IPS-NIHi7 (cell line): ENCODE measurements around the gene PARD6B.
"Not testable (repeated sequence)": the region's sequence is repeated elsewhere in the genome, so short reads cannot be mapped to it uniquely, and the experiment has no call there.

Experiments used
- DNase-seq: peaks from one replicate; pipeline ENCODE4 v3.0.0; 2012; ENCODE audit warnings: mixed read lengths; ENCODE audit errors: extremely low spot score

PARD6B gene

GRCh38 chr20:50799890-50800550 is 68.6 kb downstream of the PARD6B start:
- no peak for DNase-seq

GRCh38 chr20:50800986-50801746 is 69.8 kb downstream of the PARD6B start:
- not testable (repeated sequence) for DNase-seq

- DNase-seq = no peak
Measured at GRCh38 chr20:50801747-50802125, 70.4 kb downstream of the PARD6B start.

- no peak for DNase-seq
Measured at GRCh38 chr20:50802289-50802688, 70.9 kb downstream of the PARD6B start.

GRCh38 chr20:50804437-50805348 is 73.3 kb downstream of the PARD6B start:
- DNase-seq = no peak

- no peak for DNase-seq
Measured at GRCh38 chr20:50805349-50805684, 73.9 kb downstream of the PARD6B start.

- DNase-seq = no peak
Measured at GRCh38 chr20:50806126-50806768, 74.9 kb downstream of the PARD6B start.
